Sigmoid colon (tissue), 7 donors: ENCODE results near the gene ABLIM1. TPM values are rescaled to one million over a fixed set of nuclear protein-coding genes. Genes with fewer than 3 reads are reported as not detected.

Experiments used
- DNase-seq: peaks from one replicate; pipeline ENCODE4 v3.0.0-alpha.2; 2019
- H3K27ac ChIP-seq, 4 donors: fragments of 200-600 bp; sonication (generic); one replicate each; pipeline ENCODE4 v1.5.1; 2016 to 2019; ENCODE audit warnings: mild to moderate bottlenecking in 1 of 4
- H3K27me3 ChIP-seq, 3 donors: fragments of 200-600 bp; sonication (generic); one replicate each; pipeline ENCODE4 v1.5.1; 2019; ENCODE audit warnings: mild to moderate bottlenecking in 1 of 3
- H3K36me3 ChIP-seq, 4 donors: fragments of 200-600 bp; sonication (generic); one replicate each; pipeline ENCODE4 v1.5.1; 2016 to 2019
- H3K4me1 ChIP-seq, 4 donors: fragments of 200-600 bp; sonication (generic); one replicate each; pipeline ENCODE4 v1.5.1; 2017 to 2019
- H3K4me3 ChIP-seq, 4 donors: fragments of 200-600 bp; sonication (generic); one replicate each; pipeline ENCODE4 v1.5.1; 2017 to 2019; ENCODE audit warnings: mild to moderate bottlenecking in 2 of 4, moderate library complexity in 1 of 4
- H3K9me3 ChIP-seq, 4 donors: fragments of 200-600 bp in 3 of 4; sonication (generic) in 3 of 4; one replicate each; pipeline versions ENCODE4 v1.5.1 to v1.6.1; 2013 to 2019
- CTCF ChIP-seq, 4 experiments: fragments of 450-650 bp in 3 of 4; fragments of 200-600 bp in 1 of 4; IDR thresholded peaks; one replicate each; pipeline ENCODE4 v1.5.1; 2016 to 2019; ENCODE audit warnings: antibody characterized with exemption in 4 of 4, mild to moderate bottlenecking in 3 of 4, moderate library complexity in 2 of 4
- EP300 ChIP-seq, 4 donors: sonication (generic); formaldehyde crosslinking; IDR thresholded peaks; one replicate each; pipeline ENCODE4 v1.6.1; 2017; ENCODE audit warnings: antibody characterized with exemption in 4 of 4
- POLR2A ChIP-seq, 2 donors: fragments of 450-650 bp; IDR thresholded peaks; one replicate each; pipeline ENCODE4 v1.6.1; 2016; ENCODE audit warnings: antibody characterized with exemption in 2 of 2, mild to moderate bottlenecking in 2 of 2, moderate library complexity in 2 of 2
- POLR2AphosphoS5 ChIP-seq, 4 donors: sonication (generic); formaldehyde crosslinking; IDR thresholded peaks; one replicate each; pipeline ENCODE4 v1.6.1; 2017; ENCODE audit warnings: antibody characterized with exemption in 4 of 4
- WGBS, 2 donors: extraction: QIAGEN DNeasy Blood & Tissue Kit; methylation state at CpG; one replicate each; pipeline ENCODE4 v1.1.7; 2013; 5-methylcytosine and 5-hydroxymethylcytosine counted together
- intact Hi-C: fragments of 100-400 bp; cut with DNase I; formaldehyde crosslinking; loops from one replicate; pipeline ENCODE4 v1.15.1; 2023
- polyA plus RNA-seq, 3 donors: library from polyadenylated mRNA; stranded (reverse); fragments of 200-250 nt; gene quantifications; one replicate each; pipeline ENCODE4 v1.2.3, GENCODE V29; 2013
- total RNA-seq, 4 donors: library from RNA; depleted of rRNA; stranded (reverse); fragments of >200 nt; gene quantifications; one replicate each; pipeline ENCODE4 v1.1.0, GENCODE V29; 2016
- donor health status: healthy with polysubstance abuse.
- donor health status: Bipolar disorder and iron deficiency.
- donor health status: healthy.

The ABLIM1 gene
- total RNA-seq (100 to 1,000 TPM in 1 of 4 donors, 10 to 100 TPM in 3; 41.9 to 127 (median 73.9) TPM), polyA plus RNA-seq (10 to 100 TPM; 46.8 to 49.5 (median 47.9) TPM)

- no peak within 1 kb of the TSS for H3K4me3 ChIP-seq
- H3K9me3 ChIP-seq: no peaks in the 10 kb centered on the region
- intact Hi-C loops: loop anchor here (2.0 kb wide), 1 partner anchor 71 kb away; no protein-coding TSS in a partner anchor
- H3K27ac ChIP-seq: no peak within 1 kb of the TSS
- TF ChIP-seq EP300 (IDR thresholded peaks at IDR 0.05) (no peak), POLR2AphosphoS5 (IDR thresholded peaks at IDR 0.05) (no peak), POLR2A (IDR thresholded peaks at IDR 0.05) (no peak), CTCF (IDR thresholded peaks at IDR 0.05) (no peak)
- no peaks in the 10 kb centered on the region for H3K36me3 ChIP-seq
- DNase-seq: no peak
- 87 to 92% methylated on average over 2 of the region's 2 CpGs for WGBS, 2 donors
- H3K27me3 ChIP-seq: no peaks in the 10 kb centered on the region
- no peaks in the 10 kb centered on the region for H3K4me1 ChIP-seq
Observed at GRCh38 chr10:114658175-114658574, at the start of gene ABLIM1. Gene ABLIM1 (minus strand): TSS chr10:114658275. CDS start chr10:114658200, 75 bp downstream.

GRCh38 chr10:114706458-114707055, 48.5 kb upstream of the ABLIM1 start:
- no peak overlapping the region for H3K4me3 ChIP-seq
- H3K27ac ChIP-seq: no peak overlapping the region
- no peak for DNase-seq
- intact Hi-C loops: loop anchor here (10.0 kb wide), 1 partner anchor 78 kb away; no protein-coding TSS in a partner anchor
- H3K27me3 ChIP-seq: no peaks in the 10 kb centered on the region
- no peaks in the 10 kb centered on the region for H3K4me1 ChIP-seq
- H3K36me3 ChIP-seq: no peaks in the 10 kb centered on the region
- no peak for TF ChIP-seq POLR2AphosphoS5 (IDR thresholded peaks at IDR 0.05)
- no peak for TF ChIP-seq CTCF (IDR thresholded peaks at IDR 0.05)
- no peak for TF ChIP-seq POLR2A (IDR thresholded peaks at IDR 0.05)
- no peak for TF ChIP-seq EP300 (IDR thresholded peaks at IDR 0.05)
- 79 to 85% methylated on average over 4 of the region's 4 CpGs for WGBS, 2 donors
- H3K9me3 ChIP-seq: no peaks in the 10 kb centered on the region

GRCh38 chr10:114704679-114705078, 46.6 kb upstream of the ABLIM1 start:
- intact Hi-C loops: loop anchor here (10.0 kb wide), 1 partner anchor 80 kb away; no protein-coding TSS in a partner anchor
- TF ChIP-seq EP300 (IDR thresholded peaks at IDR 0.05): no peak
- TF ChIP-seq POLR2A (IDR thresholded peaks at IDR 0.05): no peak
- TF ChIP-seq POLR2AphosphoS5 (IDR thresholded peaks at IDR 0.05): no peak
- TF ChIP-seq CTCF (IDR thresholded peaks at IDR 0.05): no peak
- no peaks in the 10 kb centered on the region for H3K9me3 ChIP-seq
- H3K4me3 ChIP-seq: no peak overlapping the region
- H3K27ac ChIP-seq: no peak overlapping the region
- H3K4me1 ChIP-seq: no peaks in the 10 kb centered on the region
- no peak for DNase-seq
- no peaks in the 10 kb centered on the region for H3K36me3 ChIP-seq
- no peaks in the 10 kb centered on the region for H3K27me3 ChIP-seq
- WGBS, 2 donors: 94 to 96% methylated on average over 4 of the region's 4 CpGs

- Histone ChIP-seq H3K36me3 (no peaks in the 10 kb centered on the region), H3K27ac (no peak overlapping the region), H3K9me3 (no peaks in the 10 kb centered on the region), H3K4me3 (no peak overlapping the region), H3K4me1 (no peaks in the 10 kb centered on the region), H3K27me3 (no peaks in the 10 kb centered on the region)
- DNase-seq: no peak
- 32 to 42% methylated on average over 6 of the region's 6 CpGs for WGBS, 2 donors
- intact Hi-C loops: loop anchor here (10.0 kb wide), 1 partner anchor 81 kb away; no protein-coding TSS in a partner anchor
- TF ChIP-seq POLR2AphosphoS5 (IDR thresholded peaks at IDR 0.05) (no peak), CTCF (IDR thresholded peaks at IDR 0.05) (peak in 3 of 4 experiments; percentile 23 to 28 (median 26)), EP300 (IDR thresholded peaks at IDR 0.05) (no peak)
Observed at GRCh38 chr10:114703377-114704107, 45.5 kb upstream of the ABLIM1 start.
